ENCODE measurements around the gene MCM5. TPM values are rescaled to one million over a fixed set of nuclear protein-coding genes. Genes with fewer than 3 reads are reported as not detected.
A peak's percentile ranks its signal among the peaks of the same experiment; 100 is the strongest.

The MCM5 gene
- total RNA-seq, 1 experiment from 2014 or later, result 274 TPM

DNA sequence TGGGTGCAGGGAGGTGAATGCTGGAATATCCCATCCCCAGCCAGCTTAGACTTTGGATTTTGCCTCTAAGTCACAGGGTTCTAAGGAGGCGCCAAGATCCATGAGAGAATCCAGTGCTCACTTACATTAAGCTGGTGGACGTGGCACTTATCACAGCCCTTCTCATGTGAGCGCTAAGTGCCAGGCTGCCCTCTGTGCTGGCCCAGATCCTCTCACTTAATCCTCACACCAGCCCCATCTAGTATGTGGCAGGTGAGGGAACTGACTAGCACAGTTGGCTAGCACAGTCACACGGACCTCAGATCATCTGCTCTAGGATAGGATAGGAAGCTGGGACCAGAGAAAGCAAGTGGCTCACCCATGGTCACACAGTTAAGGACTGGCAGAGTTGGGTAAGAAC is 15.4 kb upstream of the MCM5 start:
- H4K91ac ChIP-seq (ENCODE audit: insufficient read length, low read depth, low read length), result no peak overlapping the region
- peaks cover 3 to 43% (median 4%) of the 10 kb centered on the region in 3 experiments; a peak in 5 of 7 replicates for H3K36me3 Mint-ChIP-seq (ENCODE audit: insufficient read depth in 1 of 3, low read depth in 3 of 3)

More for the DNA sequence above, 15.4 kb upstream of the MCM5 start:
- Histone ChIP-seq H3K27ac (ENCODE audit: insufficient read length, low read depth, low read length) (no peak overlapping the region), H2AK5ac (ENCODE audit: insufficient read length, low read length) (no peak overlapping the region), H3K18ac (ENCODE audit: insufficient read length, low read depth, low read length) (no peak overlapping the region), H3K23ac (ENCODE audit: insufficient read length, low read depth, low read length) (no peak overlapping the region), H2BK12ac (ENCODE audit: insufficient read length, low read depth, low read length) (no peak overlapping the region), H3K4me2 (ENCODE audit: insufficient read depth, insufficient read length, low read length) (no peak overlapping the region), H3K9ac (ENCODE audit: extremely low read depth, insufficient read length, low read length) (no peak overlapping the region), H3K14ac (ENCODE audit: insufficient read depth, low read length) (no peak overlapping the region), H3K4ac (ENCODE audit: low read depth, low read length) (no peak overlapping the region), H2BK120ac (ENCODE audit: low read depth, low read length, poor library complexity, severe bottlenecking) (no peak overlapping the region), H3K79me2 (ENCODE audit: insufficient read depth, low read length) (no peaks in the 10 kb centered on the region), H4K5ac (ENCODE audit: insufficient read length, low read depth, low read length) (no peak overlapping the region), H2BK20ac (ENCODE audit: low read depth, low read length, poor library complexity, severe bottlenecking) (no peak overlapping the region), H2AFZ (ENCODE audit: low read length) (no peak overlapping the region), H2BK15ac (ENCODE audit: low read depth, low read length) (no peak overlapping the region), H3K23me2 (ENCODE audit: insufficient read length, low read depth, low read length, poor library complexity, severe bottlenecking) (peaks cover 7% of the 10 kb centered on the region), H3K79me1 (ENCODE audit: insufficient read depth, low read depth, low read length, poor library complexity, severe bottlenecking) (no peaks in the 10 kb centered on the region), H3T11ph (ENCODE audit: low read length) (no peak overlapping the region), H4K8ac (replicated peaks; ENCODE audit: insufficient read length, low read depth, low read length) (no peak overlapping the region), H4K20me1 (ENCODE audit: control insufficient read depth, insufficient read depth, insufficient read length) (no peaks in the 10 kb centered on the region), H3K9me3 (ENCODE audit: control insufficient read depth, low read depth, low read length) (no peaks in the 10 kb centered on the region), H3K56ac (ENCODE audit: insufficient read length, low read depth, low read length) (no peak overlapping the region), H2BK5ac (ENCODE audit: insufficient read length, low read length) (no peak overlapping the region), H3K27me3 (ENCODE audit: insufficient read depth, low read length) (no peaks in the 10 kb centered on the region), H3K4me1 (ENCODE audit: insufficient read depth, low read length) (no peaks in the 10 kb centered on the region; the same call in 1 of the 2 replicates)
- H3K4me1 Mint-ChIP-seq, result peaks cover 16 to 21% of the 10 kb centered on the region in 2 experiments
- TF ChIP-seq, protein P1, sequence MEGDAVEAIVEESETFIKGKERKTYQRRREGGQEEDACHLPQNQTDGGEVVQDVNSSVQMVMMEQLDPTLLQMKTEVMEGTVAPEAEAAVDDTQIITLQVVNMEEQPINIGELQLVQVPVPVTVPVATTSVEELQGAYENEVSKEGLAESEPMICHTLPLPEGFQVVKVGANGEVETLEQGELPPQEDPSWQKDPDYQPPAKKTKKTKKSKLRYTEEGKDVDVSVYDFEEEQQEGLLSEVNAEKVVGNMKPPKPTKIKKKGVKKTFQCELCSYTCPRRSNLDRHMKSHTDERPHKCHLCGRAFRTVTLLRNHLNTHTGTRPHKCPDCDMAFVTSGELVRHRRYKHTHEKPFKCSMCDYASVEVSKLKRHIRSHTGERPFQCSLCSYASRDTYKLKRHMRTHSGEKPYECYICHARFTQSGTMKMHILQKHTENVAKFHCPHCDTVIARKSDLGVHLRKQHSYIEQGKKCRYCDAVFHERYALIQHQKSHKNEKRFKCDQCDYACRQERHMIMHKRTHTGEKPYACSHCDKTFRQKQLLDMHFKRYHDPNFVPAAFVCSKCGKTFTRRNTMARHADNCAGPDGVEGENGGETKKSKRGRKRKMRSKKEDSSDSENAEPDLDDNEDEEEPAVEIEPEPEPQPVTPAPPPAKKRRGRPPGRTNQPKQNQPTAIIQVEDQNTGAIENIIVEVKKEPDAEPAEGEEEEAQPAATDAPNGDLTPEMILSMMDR (conservative IDR thresholded peaks at IDR 0.05), result no peak
- H3K4me3 Mint-ChIP-seq, result no peak overlapping the region
- no peak for DNase-seq
- H3K27ac Mint-ChIP-seq, result peak overlapping the region in 2 of 3 experiments; percentile 39 to 55; a peak in 2 of 7 replicates
- WGBS (ENCODE audit: extremely low coverage, insufficient read length, low lambda C conversion rate), result no CpG with 5 or more reads among the region's 4 CpGs
- H3K27me3 Mint-ChIP-seq (ENCODE audit: low read depth), result peaks cover 1% of the 10 kb centered on the region; the same call in 1 of the 2 replicates
- no peaks in the 10 kb centered on the region; a peak in 1 of 5 replicates for H3K9me3 Mint-ChIP-seq
